ENCODE results near the gene TMEM178B.

GRCh38 chr7:141324870-141325269, 251.0 kb downstream of the TMEM178B start:
- TF ChIP-seq CTCF (IDR thresholded peaks at IDR 0.05) (no peak), POLR2A (IDR thresholded peaks at IDR 0.05) (no peak)

Measured in right lobe of liver (tissue), 4 donors.